Endothelial cell of umbilical vein (primary cell): ENCODE results near the gene SSH2. TPM values are rescaled to one million over a fixed set of nuclear protein-coding genes. Genes with fewer than 3 reads are reported as not detected.

ENCODE experiments used
- BruUV-seq: library from RNA; stranded (reverse); fragments of 400-500 nt; replicated peaks from 2 replicates; lab custom pipeline; 2021; lab: Mats Ljungman, UMichigan
- CTCF ChIA-PET: fragments of 300-600, 350-600 bp; sonication (Branson Sonifier 250); formaldehyde crosslinking; loops from one replicate; lab custom pipeline; 2021; ENCODE audit warnings: antibody characterized with exemption, inconsistent platforms; lab: Charles Lee
- POLR2A ChIA-PET: fragments of 300-600, 350-600 bp; sonication (Branson Sonifier 250); formaldehyde crosslinking; loops from one replicate; lab custom pipeline; 2021; ENCODE audit warnings: antibody characterized with exemption, inconsistent platforms; lab: Charles Lee
- DNase-seq: peaks from one replicate; pipeline ENCODE4 v3.0.0-alpha.2; 2011; ENCODE audit warnings: low read depth, low spot score
- FAIRE-seq: peaks from 2 replicates; lab custom pipeline; 2011; peaks lifted over from hg19 to GRCh38; lab: Jason Lieb, UNC
- H2AFZ ChIP-seq: 2 replicates; pipeline ENCODE4 v1.6.0; 2012; ENCODE audit warnings: low read depth, low read length, control low read depth, inconsistent platforms
- H3K27ac ChIP-seq: 2 replicates; pipeline ENCODE4 v1.5.1; 2011; ENCODE audit warnings: low read depth, mild to moderate bottlenecking, control low read depth, low read length, moderate library complexity; ENCODE audit not compliant: insufficient read depth
- H3K27me3 ChIP-seq, 2 experiments: 2 replicates each; pipeline versions ENCODE4 v1.6.0 to v1.6.1; 2011; ENCODE audit warnings: low read length in 2 of 2, mixed read lengths in 1 of 2; ENCODE audit not compliant: control insufficient read depth in 2 of 2, insufficient read depth in 2 of 2
- H3K36me3 ChIP-seq, 2 experiments: 2 replicates in 1 of 2; 3 replicates in 1 of 2; pipeline ENCODE4 v1.5.1; 2011; ENCODE audit warnings: low read length in 2 of 2, mild to moderate bottlenecking in 1 of 2, moderate library complexity in 1 of 2; ENCODE audit not compliant: control insufficient read depth in 2 of 2, insufficient read depth in 2 of 2; ENCODE audit errors: extremely low read depth in 1 of 2
- H3K4me1 ChIP-seq: 3 replicates; pipeline ENCODE4 v1.5.1; 2011; ENCODE audit warnings: mild to moderate bottlenecking, low read length; ENCODE audit not compliant: control insufficient read depth, insufficient read depth; ENCODE audit errors: extremely low read depth
- H3K4me2 ChIP-seq: 2 replicates; pipeline ENCODE4 v1.6.1; 2011; ENCODE audit warnings: low read length, control low read depth, mixed read lengths; ENCODE audit not compliant: insufficient read depth
- H3K4me3 ChIP-seq, 3 experiments: fragments of 200-600 bp in 1 of 3; sonication (generic), shearing (Covaris generic) in 1 of 3; replicated peaks in 1 of 3; 2 replicates each; pipeline ENCODE4 v1.5.1; 2011 to 2016; ENCODE audit warnings: control low read depth in 3 of 3, low read length in 3 of 3, mild to moderate bottlenecking in 2 of 3, inconsistent platforms in 1 of 3, low read depth in 1 of 3, moderate library complexity in 1 of 3; ENCODE audit not compliant: insufficient read depth in 1 of 3
- H3K79me2 ChIP-seq: 2 replicates; pipeline ENCODE4 v1.6.0; 2012; ENCODE audit warnings: low read length, inconsistent platforms; ENCODE audit not compliant: control insufficient read depth, insufficient read depth
- H3K9ac ChIP-seq: replicated peaks from 2 replicates; pipeline ENCODE3; 2011; ENCODE audit warnings: low read length, control low read depth; ENCODE audit not compliant: insufficient read depth; ENCODE audit errors: extremely low read depth
- H3K9me1 ChIP-seq: replicated peaks from 3 replicates; pipeline ENCODE4 v1.6.0; 2011; ENCODE audit warnings: mild to moderate bottlenecking, low read length; ENCODE audit not compliant: control insufficient read depth, insufficient read depth; ENCODE audit errors: extremely low read depth
- H3K9me3 ChIP-seq: replicated peaks from 2 replicates; pipeline ENCODE4 v1.5.1; 2012; ENCODE audit warnings: low read length, inconsistent platforms; ENCODE audit not compliant: control insufficient read depth, insufficient read depth
- H4K20me1 ChIP-seq: replicated peaks from 2 replicates; pipeline ENCODE3; 2011; ENCODE audit warnings: mild to moderate bottlenecking, low read length; ENCODE audit not compliant: control insufficient read depth, insufficient read depth; ENCODE audit errors: extremely low read depth
- CTCF ChIP-seq, 2 donors: IDR thresholded peaks; 1 replicate in 1 of 2; 2 replicates in 1 of 2; pipeline ENCODE4 v1.5.1; 2011; ENCODE audit warnings: low read length in 2 of 2, mild to moderate bottlenecking in 2 of 2, moderate library complexity in 2 of 2, control low read depth in 1 of 2, inconsistent platforms in 1 of 2, low read depth in 1 of 2; ENCODE audit not compliant: insufficient read depth in 1 of 2; ENCODE audit errors: extremely low read depth in 1 of 2
- EZH2 ChIP-seq: IDR thresholded peaks from 2 replicates; pipeline ENCODE4 v1.6.1; 2012; ENCODE audit warnings: borderline replicate concordance, low read depth, mild to moderate bottlenecking, moderate library complexity, low read length, inconsistent platforms; ENCODE audit not compliant: severe bottlenecking
- FOS ChIP-seq: IDR thresholded peaks from 2 replicates; pipeline ENCODE4 v1.6.1; 2011; ENCODE audit warnings: mild to moderate bottlenecking, low read length, moderate library complexity, borderline replicate concordance; ENCODE audit not compliant: insufficient read depth
- GATA2 ChIP-seq: IDR thresholded peaks from 2 replicates; pipeline ENCODE4 v1.7.0; 2011; ENCODE audit warnings: low read depth, mild to moderate bottlenecking, moderate library complexity, mixed read lengths, low read length; ENCODE audit not compliant: insufficient read length, insufficient read depth
- JUN ChIP-seq: IDR thresholded peaks from 2 replicates; pipeline ENCODE4 v1.6.1; 2011; ENCODE audit warnings: borderline replicate concordance, low read depth; ENCODE audit not compliant: insufficient read length, insufficient read depth
- MAX ChIP-seq: IDR thresholded peaks from 2 replicates; pipeline ENCODE4 v1.6.1; 2011; ENCODE audit not compliant: insufficient read depth, insufficient read length
- MYC ChIP-seq: IDR thresholded peaks from one replicate; pipeline ENCODE4 v1.6.1; 2011; ENCODE audit warnings: mild to moderate bottlenecking, low read depth, low read length
- POLR2A ChIP-seq: IDR thresholded peaks from 2 replicates; pipeline ENCODE4 v1.6.1; 2012; ENCODE audit warnings: low read depth, mild to moderate bottlenecking, control low read depth, low read length
- POLR2AphosphoS5 ChIP-seq: IDR thresholded peaks from 2 replicates; pipeline ENCODE4 v1.6.1; 2012; ENCODE audit warnings: low read depth, mild to moderate bottlenecking, control low read depth, low read length, moderate library complexity; ENCODE audit not compliant: insufficient read depth
- dilution Hi-C: fragments of 300-500 bp; cut with MboI; formaldehyde crosslinking; loops from one replicate; pipeline ENCODE4 v1.15.0; 2019; ENCODE audit warnings: low sequenced_read_pairs; ENCODE audit not compliant: extremely low pct_ligation_motif_present
- intact Hi-C: fragments of 100-400 bp; cut with micrococcal nuclease; formaldehyde crosslinking; loops from one replicate; pipeline ENCODE4 v1.10.0; 2022
- polyA plus RNA-seq, 4 experiments: library from polyadenylated mRNA; depleted of rRNA in 3 of 4; stranded (reverse) in 3 of 4; unstranded in 1 of 4; fragments of >200 nt; gene quantifications; 2 replicates each; pipeline versions ENCODE4 v1.2.1 to v1.2.3, GENCODE V29; 2011 to 2012; ENCODE audit warnings: missing spikeins in 1 of 4
- total RNA-seq: library from RNA; stranded (reverse); gene quantifications from 2 replicates; pipeline ENCODE4 v1.2.3, GENCODE V29; 2021

SSH2 gene
- total and polyA plus RNA-seq, 2 donors (not counting 3 experiments of a cell fraction or from before 2014, with no cell fraction given), result 24.6 to 60.9 TPM

- POLR2A ChIA-PET, result no interaction called here
- Histone ChIP-seq H3K4me1 (peaks cover 58% of the 10 kb centered on the region), H3K9me1 (no peaks in the 10 kb centered on the region), H3K9me3 (no peaks in the 10 kb centered on the region), H4K20me1 (no peaks in the 10 kb centered on the region), H3K36me3 (peaks cover 4% of the 10 kb centered on the region in 2 experiments), H3K4me2 (peak overlapping the region; percentile 52), H3K27me3 (no peaks in the 10 kb centered on the region), H3K9ac (peak overlapping the region; percentile 60), H2AFZ (no peak overlapping the region), H3K27ac (peak overlapping the region; percentile 79), H3K79me2 (no peaks in the 10 kb centered on the region), H3K4me3 (no peak overlapping the region)
- FAIRE-seq, result peak; percentile 82
- BruUV-seq, result no TSS peak
- DNase-seq, result peak; percentile 97
- intact Hi-C loops, result loop anchor here (1.0 to 2.0 kb wide), 4 partner anchors 22 to 104 kb away; no protein-coding TSS in a partner anchor
- TF ChIP-seq FOS (peak; percentile 42), CTCF (IDR thresholded peaks at IDR 0.05; ENCODE audit: extremely low read depth in 1 of 2, insufficient read depth in 1 of 2, low read depth in 1 of 2, low read length in 2 of 2) (no peak), EZH2 (no peak), JUN (peak; percentile 69), MAX (no peak), POLR2A (peak; percentile 70), GATA2 (peak; percentile 82), MYC (no peak), POLR2AphosphoS5 (peak; percentile 54)
- dilution Hi-C loops, result no loop called here
- CTCF ChIA-PET, result interaction anchor here (0.6 to 7.9 kb wide), 18 partner anchors 10 to 454 kb away, joined by 3 to 275 read pairs (median 5); partner anchors contain the start of gene SSH2
Observed at GRCh38 chr17:29640981-29641642, 288.9 kb downstream of the SSH2 start.
